GM19452 (cell line): Measurements from ENCODE around the gene VPS26A.
"Not testable (repeated sequence)": the region's sequence is repeated elsewhere in the genome, so short reads cannot be mapped to it uniquely, and the experiment has no call there.

Source experiments
- ATAC-seq: cut with Tn5 transposase; IDR thresholded peaks from one replicate; pipeline ENCODE4 v1.9.1; 2021; ENCODE audit not compliant: unreplicated experiment

VPS26A gene

DNA sequence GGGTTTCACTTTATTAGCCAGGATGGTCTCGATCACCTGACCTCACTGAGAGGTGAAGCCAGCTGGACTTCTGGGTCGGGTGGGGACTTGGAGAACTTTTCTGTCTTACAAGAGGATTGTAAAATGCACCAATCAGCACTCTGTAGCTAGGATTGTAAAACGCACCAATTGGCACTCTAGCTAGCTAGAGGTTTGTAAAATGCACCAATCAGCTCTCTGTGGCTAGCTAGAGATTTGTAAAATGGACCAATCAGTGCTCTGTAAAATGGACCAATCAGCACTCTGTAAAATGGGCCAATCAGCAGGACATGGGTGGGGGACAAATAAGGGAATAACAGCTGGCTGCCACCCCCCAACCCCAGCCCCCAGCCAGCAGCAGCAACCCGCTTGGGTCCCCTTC, 51.3 kb downstream of the VPS26A start:
- ATAC-seq = not testable (repeated sequence)

DNA sequence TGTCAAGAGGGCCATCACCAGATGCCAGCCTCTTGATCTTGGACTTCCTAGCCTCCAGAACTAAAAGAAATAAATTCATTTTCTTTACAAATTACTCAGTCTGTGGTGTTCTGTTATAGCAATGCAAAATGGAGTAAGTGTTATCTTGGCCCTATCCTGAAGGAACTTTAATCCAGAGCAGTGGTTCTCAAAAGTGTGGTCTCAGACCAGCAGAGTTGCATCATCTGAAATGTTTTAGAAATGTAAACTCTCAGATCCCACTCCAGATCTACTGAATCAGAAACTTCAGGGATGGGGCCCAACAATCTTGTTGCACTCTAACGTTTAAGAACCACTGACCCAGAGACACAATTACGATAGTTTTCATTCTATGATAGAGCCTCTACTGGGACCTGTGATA, 52.8 kb downstream of the VPS26A start:
- no peak for ATAC-seq

DNA sequence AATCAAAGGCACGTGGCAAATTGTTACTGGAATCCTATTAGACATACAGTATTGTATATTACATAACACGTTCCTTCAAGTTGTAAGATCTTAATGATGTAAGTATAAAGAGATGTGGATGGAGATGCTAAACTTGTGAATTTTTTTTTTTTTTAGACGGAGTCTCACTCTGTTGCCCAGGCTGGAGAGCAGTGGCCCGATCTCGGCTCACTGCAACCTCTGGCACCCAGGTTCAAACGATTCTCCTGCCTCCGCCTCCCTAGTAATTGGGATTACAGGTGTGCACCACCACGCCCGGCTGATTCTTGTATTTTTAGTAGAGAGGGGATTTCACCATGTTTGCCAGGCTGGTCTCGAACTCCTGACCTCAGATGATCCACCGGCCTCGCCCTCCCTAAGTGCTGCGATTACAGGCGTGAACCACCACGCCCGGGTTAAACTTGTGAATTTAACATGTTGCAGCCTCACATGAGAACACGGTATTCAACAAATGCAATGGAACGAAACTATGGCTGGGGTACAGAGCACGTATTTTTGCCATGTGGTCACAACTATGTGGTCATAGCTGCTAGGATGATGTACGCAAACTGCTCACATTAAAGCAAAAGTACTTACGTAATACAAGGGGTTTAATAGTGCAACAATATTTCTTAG, 55.2 kb downstream of the VPS26A start:
- peak; percentile 31 for ATAC-seq

DNA sequence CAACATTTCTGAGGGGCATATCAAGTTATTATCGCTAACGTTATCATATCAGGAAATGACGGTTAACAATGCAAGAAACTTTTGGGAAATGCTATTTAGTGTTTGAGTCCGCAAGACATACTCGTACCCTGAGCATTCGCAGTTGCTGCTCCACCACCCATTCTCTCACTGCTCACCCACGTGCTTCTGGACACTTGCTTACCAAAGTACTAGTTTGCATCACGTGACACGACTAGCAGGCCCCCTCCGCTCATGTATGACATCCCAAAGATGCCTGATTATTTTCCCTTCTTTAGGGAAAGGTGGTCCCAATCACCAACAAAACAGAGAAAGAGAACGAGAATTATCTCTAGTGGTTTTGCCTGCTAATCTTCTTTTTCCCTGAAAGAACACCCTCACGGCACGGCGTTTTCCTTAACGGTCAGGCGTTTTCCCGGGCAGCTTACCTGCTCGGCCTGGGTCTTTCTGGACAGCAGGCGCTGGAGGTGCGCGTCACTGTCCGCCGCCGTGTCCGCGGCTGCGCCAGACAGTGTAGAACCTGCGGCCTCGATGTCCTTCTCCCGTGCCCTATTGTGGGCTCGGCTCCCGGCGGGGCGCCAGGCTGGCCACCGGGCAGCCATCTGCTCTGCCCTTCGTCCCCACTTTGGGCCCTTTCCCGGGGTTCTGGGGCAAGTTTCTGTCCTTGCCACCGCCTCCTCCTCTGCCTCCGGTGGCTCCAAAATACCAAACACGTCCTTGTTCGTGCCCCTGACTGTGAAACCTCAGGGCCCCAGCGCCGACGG, 56.0 kb downstream of the VPS26A start, which contains the start of gene SUPV3L1:
Gene SUPV3L1, plus strand, starts transcription at position 492 of the 782 bp plus-strand sequence. Its CDS starts 58 bp downstream, at position 550.
- ATAC-seq = peak; percentile 83

DNA sequence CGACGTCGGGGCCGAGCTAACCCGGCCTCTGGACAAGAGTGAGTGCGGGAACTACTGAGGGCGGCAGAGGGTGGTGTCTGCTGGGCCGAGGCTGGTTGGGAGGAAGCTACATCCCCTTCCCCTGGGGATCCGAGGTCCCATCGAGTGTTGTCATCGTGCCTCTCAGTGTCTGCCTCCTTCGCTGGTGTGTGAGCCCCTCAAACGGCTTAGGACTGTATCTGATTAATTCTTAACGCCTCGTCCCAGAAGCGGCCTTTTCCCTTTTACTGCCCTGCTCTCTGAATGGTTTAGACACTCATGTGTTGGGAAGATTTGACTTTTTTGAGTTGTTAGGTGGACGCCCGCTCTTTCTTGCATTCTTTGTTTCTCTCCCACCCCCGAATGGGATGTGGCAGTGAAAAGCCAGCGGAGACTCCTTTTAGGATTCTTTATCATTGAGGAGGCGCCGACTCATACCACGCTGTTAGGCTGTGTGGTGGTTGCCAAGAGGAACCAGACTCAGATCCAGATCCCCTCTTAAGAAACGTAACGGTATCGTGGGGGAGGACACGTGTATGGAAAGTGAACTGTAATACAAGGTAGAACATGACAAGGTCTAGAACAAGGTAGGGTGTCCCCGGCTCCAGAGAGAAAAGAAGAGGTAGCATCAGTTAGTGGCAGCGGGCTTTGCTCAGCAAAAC, 56.7 kb downstream of the VPS26A start:
- no peak for ATAC-seq

DNA sequence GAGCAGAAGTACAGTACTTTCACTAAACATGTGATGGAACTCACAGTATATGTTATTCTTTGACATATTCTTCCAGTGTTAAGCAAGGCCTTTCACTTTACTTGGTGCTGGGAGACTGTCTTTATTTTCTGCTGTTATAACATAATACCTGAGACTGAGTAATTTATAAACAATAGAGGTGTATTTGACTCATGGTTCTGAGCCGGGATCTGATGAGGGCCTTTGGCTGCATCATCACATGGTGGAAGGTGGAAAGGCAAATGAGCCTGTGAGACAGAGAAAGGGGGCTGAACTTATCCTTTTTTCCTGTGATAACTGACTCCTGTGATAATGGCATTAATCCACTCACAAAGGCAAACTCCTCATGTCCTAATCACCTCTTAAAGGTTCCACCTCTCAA, 57.5 kb downstream of the VPS26A start:
- no peak for ATAC-seq

DNA sequence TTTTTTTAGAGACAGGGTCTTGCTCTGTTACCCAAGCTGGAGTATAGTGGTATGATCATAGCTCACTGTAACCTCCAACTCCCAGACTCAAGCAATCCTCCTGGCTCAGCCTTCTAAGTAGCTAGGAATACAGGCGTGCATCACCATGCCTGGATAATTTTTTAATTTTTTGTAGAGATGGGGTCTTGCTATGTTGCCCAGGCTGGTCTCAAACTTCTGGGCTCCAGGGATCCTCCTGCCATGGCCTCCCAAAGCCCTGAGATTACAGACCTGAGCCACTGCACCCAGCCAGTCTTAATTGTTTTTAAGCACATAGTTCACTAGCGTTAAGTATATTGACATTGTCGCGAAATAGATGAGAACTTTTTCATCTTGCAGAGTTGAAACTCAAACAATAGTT, 58.0 kb downstream of the VPS26A start:
- ATAC-seq = no peak

DNA sequence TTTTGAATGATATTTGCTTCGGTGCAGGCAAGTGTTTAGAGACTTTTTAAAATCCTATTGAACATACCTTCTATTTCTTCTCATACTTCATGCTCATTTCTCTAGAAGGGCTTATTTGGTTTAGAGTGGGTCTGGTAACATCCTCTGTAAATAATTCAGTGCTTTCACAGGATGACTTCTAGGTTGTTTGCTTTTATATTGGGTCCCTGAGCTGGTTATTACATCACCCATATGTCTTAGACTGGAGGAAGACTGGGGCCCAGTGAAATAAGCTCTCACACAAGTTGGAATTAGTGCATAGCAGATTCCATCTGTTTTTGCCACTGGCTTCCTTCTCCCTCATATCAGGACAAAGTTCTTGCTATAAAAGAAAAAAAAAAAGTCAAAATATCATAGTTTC, 62.5 kb downstream of the VPS26A start:
- no peak for ATAC-seq

DNA sequence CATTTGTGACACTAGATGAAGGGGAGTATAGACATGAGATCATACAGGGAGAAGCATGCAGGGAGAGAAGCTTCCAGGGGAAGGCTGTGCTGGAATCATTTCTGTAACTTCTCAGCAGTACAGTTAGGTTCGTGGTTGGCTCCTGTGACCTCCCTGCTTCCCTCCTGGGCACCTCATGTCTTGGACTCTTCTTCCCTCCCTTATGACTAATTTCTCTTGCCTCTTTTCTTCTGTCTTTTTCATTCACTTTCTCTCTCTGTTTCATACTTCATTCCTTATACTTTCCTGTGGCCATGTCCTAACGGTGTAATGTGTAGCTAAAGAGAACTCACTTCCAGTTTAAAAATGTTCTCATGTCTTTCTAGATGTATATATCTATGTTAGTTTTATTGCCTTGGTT, 77.1 kb downstream of the VPS26A start:
- no peak for ATAC-seq

DNA sequence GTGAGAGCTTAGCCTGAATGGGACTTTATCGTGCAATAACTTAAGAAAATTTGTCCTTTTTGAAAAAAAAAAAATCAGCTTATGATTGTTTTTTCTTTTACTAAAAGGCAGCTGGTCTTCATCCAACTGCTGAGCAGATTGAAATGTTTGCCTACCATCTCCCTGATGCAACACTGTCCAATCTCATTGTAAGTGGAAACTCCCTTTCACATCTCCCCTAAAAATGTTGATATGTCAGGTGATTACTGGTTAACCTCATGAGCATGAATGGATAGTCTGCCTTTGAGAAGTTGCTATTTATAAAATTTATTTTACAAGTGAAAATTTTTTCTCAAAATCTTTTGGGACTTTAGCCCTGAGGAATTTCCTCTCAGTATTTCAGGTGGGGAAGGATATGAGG, 78.4 kb downstream of the VPS26A start:
- no peak for ATAC-seq

DNA sequence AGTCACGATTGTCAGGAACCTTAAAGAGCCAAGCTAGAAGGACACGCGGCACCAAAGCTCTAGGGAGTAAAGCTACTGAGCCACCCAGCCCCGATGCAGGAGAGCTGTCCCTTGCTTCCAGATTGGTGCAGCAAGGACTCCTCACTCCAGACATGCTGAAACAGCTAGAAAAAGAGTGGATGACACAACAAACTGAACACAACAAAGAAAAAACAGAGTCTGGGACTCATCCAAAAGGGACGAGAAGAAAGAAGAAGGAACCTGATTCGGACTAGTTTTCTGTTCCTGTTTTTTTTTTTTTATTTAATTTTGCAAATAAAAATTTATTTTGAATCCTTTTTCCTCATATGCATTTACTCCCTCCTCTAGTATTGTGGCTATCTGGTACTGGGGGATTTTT, 84.8 kb downstream of the VPS26A start:
- no peak for ATAC-seq

DNA sequence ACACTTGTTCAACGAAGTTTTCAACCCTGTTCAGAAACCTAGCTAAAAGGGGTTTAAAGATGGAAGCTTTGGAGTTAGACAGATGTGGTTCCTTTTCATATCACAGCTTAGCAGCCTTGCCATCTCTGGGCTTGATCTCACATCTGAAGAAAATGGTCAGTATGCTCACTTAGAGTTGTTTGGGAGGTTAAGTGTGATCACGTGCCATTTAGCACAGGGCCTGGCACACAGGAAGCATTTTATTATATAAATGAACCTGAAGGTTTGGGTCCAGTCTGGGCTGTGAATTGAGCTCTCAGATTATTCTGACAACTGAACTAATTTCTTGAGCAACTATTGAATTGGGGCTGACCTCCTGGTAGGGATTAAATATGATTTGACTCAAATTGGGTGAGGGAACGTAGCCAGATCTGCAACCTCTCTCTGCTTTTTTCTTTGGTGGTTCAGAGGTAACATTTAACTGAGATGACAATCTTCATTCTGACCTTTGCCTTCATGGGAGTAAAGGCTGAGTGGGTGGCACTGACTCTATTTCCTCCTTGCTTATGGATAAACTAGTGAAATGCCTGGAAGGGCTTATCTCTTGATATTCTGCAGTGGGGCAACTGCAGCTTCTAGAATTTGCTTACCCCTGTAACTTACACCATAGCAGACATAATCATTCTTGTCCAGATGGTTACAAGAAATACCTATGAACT, 86.0 kb downstream of the VPS26A start:
- ATAC-seq = no peak

DNA sequence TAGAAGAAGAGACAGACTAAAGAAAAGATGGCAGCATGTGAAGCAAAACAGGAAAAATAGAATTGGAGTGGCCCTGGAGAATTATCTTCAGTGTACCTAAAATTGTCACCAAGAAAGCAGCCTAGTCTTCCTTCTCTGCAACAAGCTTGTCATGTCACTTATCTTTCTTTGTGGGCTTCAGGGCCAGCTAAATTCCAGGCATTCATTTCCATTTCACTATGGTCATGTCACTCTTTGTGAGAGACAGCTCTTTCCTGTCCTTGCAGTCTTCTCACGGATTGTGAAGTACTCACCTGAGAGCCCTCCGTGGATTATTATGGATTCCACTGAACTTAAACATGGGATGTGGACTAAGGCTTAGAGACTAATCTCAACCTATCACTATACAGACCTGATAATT, 87.1 kb downstream of the VPS26A start:
- ATAC-seq = no peak

DNA sequence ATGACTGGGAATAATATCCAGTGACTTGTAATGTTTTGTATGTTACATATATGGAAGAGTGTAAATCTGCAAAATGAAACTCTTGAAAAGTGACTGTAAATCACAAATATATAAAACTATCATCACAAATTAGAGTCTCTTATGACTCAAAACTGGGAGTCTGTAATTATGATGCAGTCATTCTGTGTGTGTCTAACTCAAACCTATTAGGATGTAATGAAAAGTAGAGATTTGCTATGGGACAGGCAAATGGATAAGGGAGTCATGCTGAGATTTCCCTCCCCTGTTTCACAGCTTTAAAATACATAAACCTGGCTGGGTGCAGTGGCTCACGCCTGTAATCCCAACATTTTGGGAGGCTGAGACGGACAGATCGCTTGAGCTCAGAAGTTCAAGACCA, 87.5 kb downstream of the VPS26A start:
- ATAC-seq = no peak

DNA sequence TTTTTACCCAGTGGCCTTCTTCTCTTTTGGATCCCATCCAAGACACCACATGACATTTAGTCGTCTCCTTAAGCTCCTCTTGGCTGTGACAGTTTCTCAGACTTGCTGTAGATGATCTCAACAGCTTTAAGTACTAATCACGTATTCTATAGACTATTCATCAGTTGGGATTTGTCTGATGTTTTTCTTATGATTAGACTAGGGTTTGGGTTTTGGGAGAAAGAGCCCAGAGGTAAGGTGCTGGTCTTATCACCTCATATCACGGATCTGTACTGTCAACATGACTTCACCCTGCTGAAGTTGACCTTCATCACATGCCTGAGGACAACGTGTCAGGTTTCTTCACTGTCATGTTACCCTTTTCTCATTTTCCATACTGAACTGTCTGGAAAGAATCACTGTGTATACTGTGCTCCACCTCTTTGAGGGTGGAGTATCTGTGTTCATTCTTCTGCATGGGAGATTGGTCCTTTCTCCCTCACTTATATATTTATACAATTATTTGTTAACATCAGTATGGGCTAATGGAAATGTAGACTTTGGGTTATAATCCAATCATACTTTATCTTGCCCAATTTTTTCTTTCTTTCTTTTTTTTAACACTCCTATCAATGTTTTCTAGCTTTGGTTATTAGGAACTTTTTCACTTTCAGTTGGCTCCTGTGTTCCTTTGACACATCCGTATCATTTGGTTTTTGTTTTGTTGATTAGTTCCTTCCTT, 89.8 kb downstream of the VPS26A start:
- ATAC-seq = no peak

DNA sequence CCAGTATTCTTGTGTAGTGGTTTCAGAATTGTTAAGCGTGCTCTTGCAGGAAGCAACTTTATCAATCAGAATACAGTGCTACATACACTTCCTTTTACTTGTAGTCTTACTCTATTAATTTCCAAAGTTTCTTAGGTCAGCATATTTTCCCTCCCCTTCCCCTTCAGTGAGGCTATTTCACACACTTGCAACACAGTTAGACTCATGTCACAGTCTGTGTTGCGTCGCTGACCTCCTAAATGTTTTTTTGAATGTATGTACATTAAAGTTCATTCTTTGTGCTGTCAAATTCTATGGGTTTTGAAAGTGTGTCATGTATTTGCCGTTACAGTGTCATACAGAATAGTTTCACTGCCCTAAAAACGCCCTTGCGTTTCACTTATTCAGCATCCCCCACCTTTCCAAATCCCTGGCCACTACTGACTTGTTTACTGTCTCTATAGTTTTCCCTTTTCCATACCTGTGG, 90.7 kb downstream of the VPS26A start:
- no peak for ATAC-seq

DNA sequence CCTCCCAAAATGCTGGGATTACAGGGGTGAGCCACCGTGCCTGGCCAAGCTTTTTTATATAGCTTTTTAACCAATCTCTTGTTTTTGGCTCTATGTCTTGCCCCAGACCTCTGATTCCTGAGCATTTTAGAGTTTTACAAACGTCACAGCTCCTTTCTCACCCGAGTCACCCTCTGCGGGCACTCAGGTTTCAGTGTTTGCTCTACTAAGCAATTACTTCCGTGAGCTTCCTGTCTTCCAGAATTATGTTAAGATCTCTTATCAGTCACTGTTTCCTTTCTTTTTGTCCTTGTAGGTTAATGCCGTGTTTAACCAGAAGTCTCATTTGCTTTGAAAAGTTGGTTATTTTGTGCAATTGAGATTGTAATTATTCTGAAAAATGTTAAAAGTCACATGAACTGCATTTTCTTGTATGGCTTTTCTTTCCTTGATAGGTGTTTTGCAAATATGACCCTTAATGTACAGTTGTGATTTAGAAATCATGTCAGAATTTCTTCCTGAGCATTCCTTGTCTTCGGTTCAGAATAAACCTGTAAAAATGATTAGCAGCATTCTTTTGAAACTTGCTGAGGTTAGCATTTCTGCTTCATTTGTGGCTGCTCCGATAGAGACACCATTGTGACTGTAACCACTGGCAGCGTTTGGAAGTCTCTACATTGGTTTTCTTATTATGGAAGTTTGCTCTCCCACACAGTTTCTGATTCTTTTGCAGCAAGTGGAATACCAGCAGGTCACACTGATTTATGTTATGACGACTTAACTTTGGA, 91.6 kb downstream of the VPS26A start:
- no peak for ATAC-seq

DNA sequence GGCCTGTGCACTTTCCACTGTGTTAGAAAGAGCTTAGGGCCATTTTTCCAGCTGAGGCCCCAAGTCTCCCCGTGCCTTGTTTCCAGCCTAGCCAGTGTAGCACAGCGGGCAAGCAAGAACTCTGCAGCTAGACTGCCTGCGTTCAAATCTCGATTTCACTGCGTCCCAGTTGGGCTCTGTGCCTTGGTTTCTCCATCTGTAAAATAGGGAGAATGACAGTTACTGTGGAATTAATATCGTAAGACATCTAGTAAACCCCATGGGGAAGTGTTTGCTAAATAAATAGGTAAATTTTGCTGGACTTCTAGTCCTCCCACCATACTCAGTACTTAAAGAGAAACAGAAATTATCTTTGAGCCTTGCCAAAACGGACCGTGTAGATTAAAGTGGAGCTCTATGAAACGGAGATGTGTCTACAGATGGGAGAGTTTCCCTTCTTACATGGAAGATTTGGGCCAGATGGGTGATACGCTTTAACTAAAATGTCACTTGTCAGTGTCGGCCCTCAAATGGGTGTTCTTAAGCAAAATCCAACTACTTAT, 92.7 kb downstream of the VPS26A start:
- no peak for ATAC-seq

DNA sequence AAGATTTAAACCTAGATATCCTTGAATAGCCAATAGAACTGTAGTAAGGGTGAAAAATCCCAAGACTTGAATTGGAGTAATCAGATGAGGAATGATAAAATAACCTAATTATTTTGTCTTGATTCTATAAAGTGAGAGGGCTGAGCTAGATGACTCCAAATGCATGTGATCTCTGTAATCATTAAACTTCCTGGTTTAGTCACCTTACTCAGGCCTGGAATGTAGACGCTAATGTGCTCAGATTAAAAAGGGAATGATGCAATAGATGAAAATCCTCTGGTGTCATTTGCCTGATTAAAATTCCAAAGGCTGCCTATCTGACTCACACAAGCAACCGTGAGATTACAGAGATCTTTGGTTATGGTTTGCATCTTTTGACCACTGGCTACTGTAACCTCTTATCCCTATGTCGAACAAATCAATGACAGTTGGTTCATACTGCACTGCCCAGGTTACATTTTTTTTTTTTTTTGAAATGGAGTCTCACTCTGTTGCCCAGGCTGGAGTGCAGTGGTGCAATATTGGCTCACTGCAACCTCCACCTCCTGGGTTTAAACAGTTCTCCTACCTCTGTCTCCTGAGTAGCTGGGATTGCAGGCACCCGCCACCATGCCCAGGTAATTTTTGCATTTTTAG, 93.3 kb downstream of the VPS26A start:
- ATAC-seq = no peak
